GM12875 (cell line): ENCODE results near the gene TSPOAP1.

ENCODE experiments used
- H3K4me3 ChIP-seq: one replicate; pipeline ENCODE4 v1.5.1; 2011; ENCODE audit warnings: low read depth, low read length, control low read depth
- CTCF ChIP-seq: IDR thresholded peaks from 2 replicates; pipeline ENCODE4 v1.5.1; 2011; ENCODE audit warnings: low read depth, mild to moderate bottlenecking, control low read depth, inconsistent platforms, low read length, moderate library complexity, borderline replicate concordance; ENCODE audit not compliant: insufficient read depth

Gene TSPOAP1

GRCh38 chr17:58264407-58265103 lies 64.0 kb downstream of the TSPOAP1 start:
- no peak for TF ChIP-seq CTCF
- no peak overlapping the region for H3K4me3 ChIP-seq

- TF ChIP-seq CTCF = no peak
- H3K4me3 ChIP-seq = no peak overlapping the region
Observed at GRCh38 chr17:58263773-58264172, 64.8 kb downstream of the TSPOAP1 start.

GRCh38 chr17:58262149-58262548 lies 66.4 kb downstream of the TSPOAP1 start:
- no peak for TF ChIP-seq CTCF

GRCh38 chr17:58254803-58255202 lies 73.8 kb downstream of the TSPOAP1 start:
- H3K4me3 ChIP-seq = no peak overlapping the region
- TF ChIP-seq CTCF = 0 out of 2 replicates have a peak, but pooled peaks have one; percentile 30

More at GRCh38 chr17:58262149-58262548, 66.4 kb downstream of the TSPOAP1 start:
- no peak overlapping the region for H3K4me3 ChIP-seq

GRCh38 chr17:58253082-58253481 lies 75.5 kb downstream of the TSPOAP1 start:
- no peak overlapping the region for H3K4me3 ChIP-seq
- no peak for TF ChIP-seq CTCF

- TF ChIP-seq CTCF = no peak
- H3K4me3 ChIP-seq = no peak overlapping the region
Observed at GRCh38 chr17:58252141-58252540, 76.5 kb downstream of the TSPOAP1 start.
